Lower leg skin (tissue), 3 donors: ENCODE results near the gene BANF1.

Experiments
- POLR2A ChIP-seq, 2 donors: fragments of 450-650 bp; IDR thresholded peaks; one replicate each; pipeline ENCODE4 v1.6.1; 2016 to 2017; ENCODE audit warnings: antibody characterized with exemption in 2 of 2, mild to moderate bottlenecking in 1 of 2, moderate library complexity in 1 of 2
- TF ChIP-seq, protein P1 (sequence below), 3 donors: fragments of 450-650 bp; IDR thresholded peaks; one replicate each; pipeline ENCODE4 v1.5.1; 2016; ENCODE audit warnings: antibody characterized with exemption in 3 of 3, mild to moderate bottlenecking in 3 of 3, moderate library complexity in 2 of 3

- TF ChIP-seq, protein P1, sequence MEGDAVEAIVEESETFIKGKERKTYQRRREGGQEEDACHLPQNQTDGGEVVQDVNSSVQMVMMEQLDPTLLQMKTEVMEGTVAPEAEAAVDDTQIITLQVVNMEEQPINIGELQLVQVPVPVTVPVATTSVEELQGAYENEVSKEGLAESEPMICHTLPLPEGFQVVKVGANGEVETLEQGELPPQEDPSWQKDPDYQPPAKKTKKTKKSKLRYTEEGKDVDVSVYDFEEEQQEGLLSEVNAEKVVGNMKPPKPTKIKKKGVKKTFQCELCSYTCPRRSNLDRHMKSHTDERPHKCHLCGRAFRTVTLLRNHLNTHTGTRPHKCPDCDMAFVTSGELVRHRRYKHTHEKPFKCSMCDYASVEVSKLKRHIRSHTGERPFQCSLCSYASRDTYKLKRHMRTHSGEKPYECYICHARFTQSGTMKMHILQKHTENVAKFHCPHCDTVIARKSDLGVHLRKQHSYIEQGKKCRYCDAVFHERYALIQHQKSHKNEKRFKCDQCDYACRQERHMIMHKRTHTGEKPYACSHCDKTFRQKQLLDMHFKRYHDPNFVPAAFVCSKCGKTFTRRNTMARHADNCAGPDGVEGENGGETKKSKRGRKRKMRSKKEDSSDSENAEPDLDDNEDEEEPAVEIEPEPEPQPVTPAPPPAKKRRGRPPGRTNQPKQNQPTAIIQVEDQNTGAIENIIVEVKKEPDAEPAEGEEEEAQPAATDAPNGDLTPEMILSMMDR (IDR thresholded peaks at IDR 0.05), result no peak
- TF ChIP-seq POLR2A (IDR thresholded peaks at IDR 0.05), result no peak
These were observed 17.9 kb downstream of the BANF1 start for GRCh38 chr11:66020212-66020611.
